VCaP (cell line): ENCODE data around the gene NHERF1.

Experiments used
- H3K27ac ChIP-seq: fragments of 450-650 bp; 2 replicates; pipeline ENCODE4 v1.5.1; 2017
- CTCF ChIP-seq: fragments of 450-650 bp; conservative IDR thresholded peaks from 2 replicates; pipeline ENCODE4 v1.5.1; 2017; ENCODE audit warnings: mild to moderate bottlenecking, moderate library complexity

The NHERF1 gene

GRCh38 chr17:74780443-74781238, 32.2 kb downstream of the NHERF1 start:
- H3K27ac ChIP-seq = no peak overlapping the region
- peak; percentile 80 for TF ChIP-seq CTCF

- TF ChIP-seq CTCF = no peak
- H3K27ac ChIP-seq = no peak overlapping the region
Observed at GRCh38 chr17:74782571-74782970, 34.1 kb downstream of the NHERF1 start.

- H3K27ac ChIP-seq = no peak overlapping the region
- TF ChIP-seq CTCF = no peak
Observed at GRCh38 chr17:74784125-74784810, 35.8 kb downstream of the NHERF1 start.

- peak; percentile 28; the same call in 1 of the 2 replicates for TF ChIP-seq CTCF
- no peak overlapping the region; the same call in 1 of the 2 replicates for H3K27ac ChIP-seq
Observed at GRCh38 chr17:74785096-74785980, 36.9 kb downstream of the NHERF1 start.

- no peak overlapping the region; the same call in 1 of the 2 replicates for H3K27ac ChIP-seq
- TF ChIP-seq CTCF = no peak
Observed at GRCh38 chr17:74785981-74786360, 37.5 kb downstream of the NHERF1 start.

- no peak for TF ChIP-seq CTCF
- H3K27ac ChIP-seq = no peak overlapping the region
Observed at GRCh38 chr17:74786431-74787055, 38.1 kb downstream of the NHERF1 start.
